Neuronal stem cell (in vitro differentiated cells): Measurements from ENCODE around the gene PIM3.
A peak's percentile ranks its signal among the peaks of the same experiment; 100 is the strongest.

Source experiments
- DNase-seq: peaks from one replicate; pipeline ENCODE4 v3.0.0-alpha.2; 2013; ENCODE audit warnings: low spot score
- H2AFZ ChIP-seq: one replicate; pipeline ENCODE4 v1.6.1; 2013; ENCODE audit warnings: mild to moderate bottlenecking, low read length, inconsistent platforms
- H2AK5ac ChIP-seq: 2 replicates; pipeline ENCODE4 v1.6.1; 2013; ENCODE audit warnings: low read depth, mild to moderate bottlenecking, inconsistent platforms, low read length, moderate library complexity, mixed read lengths
- H2BK120ac ChIP-seq: 2 replicates; pipeline ENCODE4 v1.6.1; 2013; ENCODE audit warnings: low read depth, mild to moderate bottlenecking, inconsistent platforms, low read length, moderate library complexity, mixed read lengths
- H2BK12ac ChIP-seq: one replicate; pipeline ENCODE4 v1.6.1; 2013; ENCODE audit warnings: low read length, inconsistent platforms
- H2BK15ac ChIP-seq: 2 replicates; pipeline ENCODE4 v1.6.1; 2013; ENCODE audit warnings: mild to moderate bottlenecking, low read length, inconsistent platforms, mixed read lengths
- H2BK5ac ChIP-seq: one replicate; pipeline ENCODE4 v1.6.1; 2013; ENCODE audit warnings: inconsistent platforms, mild to moderate bottlenecking, low read length, moderate library complexity
- H3K14ac ChIP-seq: one replicate; pipeline ENCODE4 v1.6.1; 2013; ENCODE audit warnings: low read length, inconsistent platforms
- H3K18ac ChIP-seq: 2 replicates; pipeline ENCODE4 v1.6.1; 2013; ENCODE audit warnings: low read length, inconsistent platforms
- H3K23ac ChIP-seq: 2 replicates; pipeline ENCODE4 v1.6.1; 2013; ENCODE audit warnings: low read depth, mild to moderate bottlenecking, mixed read lengths, low read length, inconsistent platforms; ENCODE audit not compliant: poor library complexity
- H3K27ac ChIP-seq: replicated peaks from 3 replicates; pipeline ENCODE4 v1.5.1; 2013; ENCODE audit warnings: low read length, inconsistent platforms
- H3K27me3 ChIP-seq, 3 experiments: 2 replicates each; pipeline ENCODE4 v1.6.1; 2013; ENCODE audit warnings: low read length in 3 of 3, mild to moderate bottlenecking in 2 of 3, inconsistent platforms in 1 of 3, low read depth in 1 of 3, mixed read lengths in 1 of 3, moderate library complexity in 1 of 3; ENCODE audit not compliant: control insufficient read depth in 3 of 3, insufficient read depth in 3 of 3
- H3K36me3 ChIP-seq, 2 donors: replicated peaks in 1 of 2; 2 replicates each; pipeline ENCODE4 v1.6.1; 2013; ENCODE audit warnings: low read length in 2 of 2; ENCODE audit not compliant: control insufficient read depth in 2 of 2, insufficient read depth in 2 of 2
- H3K4ac ChIP-seq: 2 replicates; pipeline ENCODE4 v1.6.1; 2013; ENCODE audit warnings: inconsistent platforms, mild to moderate bottlenecking, low read length, moderate library complexity
- H3K4me1 ChIP-seq, 2 donors: 1 replicate in 1 of 2; 2 replicates in 1 of 2; pipeline ENCODE4 v1.6.1; 2013; ENCODE audit warnings: low read length in 2 of 2, low read depth in 1 of 2; ENCODE audit not compliant: control insufficient read depth in 2 of 2, insufficient read depth in 1 of 2
- H3K4me2 ChIP-seq: one replicate; pipeline ENCODE4 v1.6.1; 2013; ENCODE audit warnings: mild to moderate bottlenecking, low read length, inconsistent platforms; ENCODE audit not compliant: insufficient read depth, poor library complexity, severe bottlenecking
- H3K4me3 ChIP-seq, 2 donors: 2 replicates each; pipeline ENCODE4 v1.5.1; 2013; ENCODE audit warnings: low read length in 2 of 2, mild to moderate bottlenecking in 2 of 2, inconsistent platforms in 1 of 2, moderate library complexity in 1 of 2
- H3K79me1 ChIP-seq: one replicate; pipeline ENCODE4 v1.6.1; 2013; ENCODE audit warnings: low read depth, mild to moderate bottlenecking, inconsistent platforms, low read length, moderate library complexity
- H3K9ac ChIP-seq: one replicate; pipeline ENCODE4 v1.6.1; 2013; ENCODE audit warnings: mild to moderate bottlenecking, low read depth, low read length, inconsistent platforms; ENCODE audit not compliant: poor library complexity
- H3K9me3 ChIP-seq, 2 donors: replicated peaks in 1 of 2; 2 replicates each; pipeline versions ENCODE3 to v1.6.1; 2013; ENCODE audit warnings: low read length in 2 of 2, mild to moderate bottlenecking in 2 of 2, inconsistent platforms in 1 of 2, low read depth in 1 of 2, mixed read lengths in 1 of 2, moderate library complexity in 1 of 2; ENCODE audit not compliant: control insufficient read depth in 2 of 2, insufficient read depth in 1 of 2
- H4K8ac ChIP-seq: one replicate; pipeline ENCODE4 v1.6.1; 2013; ENCODE audit warnings: low read depth, mild to moderate bottlenecking, inconsistent platforms, low read length, moderate library complexity
- H4K91ac ChIP-seq: one replicate; pipeline ENCODE4 v1.6.1; 2013; ENCODE audit warnings: low read length, low read depth, mild to moderate bottlenecking, inconsistent platforms; ENCODE audit not compliant: poor library complexity
- WGBS, 2 donors: extraction: QIAGEN DNeasy Blood & Tissue Kit; methylation state at CpG; one replicate each; pipeline ENCODE4 v1.1.7; 2013; ENCODE audit warnings: missing lambda C conversion rate in 2 of 2, mixed read lengths in 1 of 2; ENCODE audit not compliant: insufficient read length in 2 of 2, insufficient replicate concordance in 1 of 2; ENCODE audit errors: extremely low coverage in 2 of 2; 5-methylcytosine and 5-hydroxymethylcytosine counted together

Gene PIM3

DNA sequence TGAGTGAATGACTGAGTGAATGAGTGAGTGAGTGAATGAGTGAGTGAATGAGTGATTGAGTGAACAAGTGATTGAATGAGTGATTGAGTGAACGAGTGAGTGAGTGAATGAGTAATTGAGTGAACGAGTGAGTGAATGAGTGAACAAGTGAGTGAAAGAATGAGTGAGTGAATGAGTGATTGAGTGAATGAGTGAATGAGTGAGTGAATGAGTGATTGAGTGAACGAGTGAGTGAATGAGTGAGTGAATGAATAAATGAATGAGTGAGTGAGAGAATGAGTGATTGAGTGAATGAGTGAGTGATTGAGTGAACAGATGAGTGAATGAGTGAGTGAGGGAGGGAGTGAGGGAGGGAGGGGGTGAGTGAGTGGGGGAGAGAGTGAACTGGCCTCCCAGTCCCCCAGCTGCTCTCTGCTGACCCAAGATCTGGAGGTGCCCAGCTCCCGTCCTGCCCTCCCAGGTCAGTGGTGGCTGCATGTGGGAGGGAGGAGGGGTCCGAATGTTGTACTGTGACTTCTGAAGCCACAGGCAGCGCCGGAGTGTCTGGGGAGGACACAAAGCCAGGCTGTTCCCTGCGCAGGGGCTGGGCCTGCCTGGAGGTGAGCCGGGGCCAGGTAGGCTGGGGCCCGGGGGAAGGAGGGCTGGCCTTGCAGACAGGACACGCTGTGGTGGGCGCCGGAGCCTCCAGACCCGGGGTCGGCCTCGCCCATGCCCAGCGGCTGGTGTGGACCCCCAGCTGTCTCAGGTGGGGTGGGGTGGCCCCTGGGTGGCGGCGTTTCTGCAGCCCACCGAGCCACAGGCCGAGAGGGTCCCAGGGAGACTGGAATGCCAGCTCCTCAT lies 17.8 kb upstream of the PIM3 start:
- no peak overlapping the region for H2AFZ ChIP-seq
- no peak for DNase-seq
- H3K4me3 ChIP-seq, result no peak overlapping the region
- peak overlapping the region; percentile 59 for H2BK15ac ChIP-seq
- no peak overlapping the region for H2BK5ac ChIP-seq
- H2AK5ac ChIP-seq, result peak overlapping the region; percentile 93
- H2BK12ac ChIP-seq, result peak overlapping the region; percentile 46
- H3K4me1 ChIP-seq, result peaks cover 8 to 22% of the 10 kb centered on the region in 2 donors
- H4K91ac ChIP-seq, result peak overlapping the region; percentile 69
- no peak overlapping the region for H4K8ac ChIP-seq
- H3K79me1 ChIP-seq, result no peaks in the 10 kb centered on the region
- no peaks in the 10 kb centered on the region for H3K27me3 ChIP-seq
- no peak overlapping the region for H3K27ac ChIP-seq
- H3K14ac ChIP-seq, result peak overlapping the region; percentile 6
- no peak overlapping the region for H2BK120ac ChIP-seq
- H3K9ac ChIP-seq, result peak overlapping the region; percentile 50
- no peaks in the 10 kb centered on the region for H3K36me3 ChIP-seq
- no peak overlapping the region for H3K4ac ChIP-seq
- H3K4me2 ChIP-seq, result no peak overlapping the region
- H3K9me3 ChIP-seq, result no peaks in the 10 kb centered on the region
- peak overlapping the region; percentile 84 for H3K18ac ChIP-seq
- 100% methylated on average over 3 of the region's 21 CpGs for WGBS, 2 donors
- H3K23ac ChIP-seq, result no peak overlapping the region

- Histone ChIP-seq H3K4me3 (no peak overlapping the region), H2BK12ac (no peak overlapping the region), H4K8ac (no peak overlapping the region), H3K4ac (no peak overlapping the region), H2AFZ (no peak overlapping the region), H3K23ac (no peak overlapping the region), H3K9ac (no peak overlapping the region), H2BK5ac (no peak overlapping the region), H3K27ac (no peak overlapping the region), H3K9me3 (no peaks in the 10 kb centered on the region), H3K4me2 (no peak overlapping the region), H2BK15ac (peak overlapping the region; percentile 67), H2BK120ac (no peak overlapping the region), H3K27me3 (no peaks in the 10 kb centered on the region), H2AK5ac (peak overlapping the region; percentile 93), H3K18ac (peak overlapping the region; percentile 64), H3K36me3 (no peaks in the 10 kb centered on the region), H3K14ac (no peak overlapping the region), H4K91ac (no peak overlapping the region), H3K79me1 (no peaks in the 10 kb centered on the region), H3K4me1 (peaks cover 8 to 21% of the 10 kb centered on the region in 2 donors)
- no peak for DNase-seq
- WGBS, 2 donors, result no CpG with 5 or more reads among the region's 11 CpGs
These were observed 17.2 kb upstream of the PIM3 start for GRCh38 chr22:49943405-49943765.

DNA sequence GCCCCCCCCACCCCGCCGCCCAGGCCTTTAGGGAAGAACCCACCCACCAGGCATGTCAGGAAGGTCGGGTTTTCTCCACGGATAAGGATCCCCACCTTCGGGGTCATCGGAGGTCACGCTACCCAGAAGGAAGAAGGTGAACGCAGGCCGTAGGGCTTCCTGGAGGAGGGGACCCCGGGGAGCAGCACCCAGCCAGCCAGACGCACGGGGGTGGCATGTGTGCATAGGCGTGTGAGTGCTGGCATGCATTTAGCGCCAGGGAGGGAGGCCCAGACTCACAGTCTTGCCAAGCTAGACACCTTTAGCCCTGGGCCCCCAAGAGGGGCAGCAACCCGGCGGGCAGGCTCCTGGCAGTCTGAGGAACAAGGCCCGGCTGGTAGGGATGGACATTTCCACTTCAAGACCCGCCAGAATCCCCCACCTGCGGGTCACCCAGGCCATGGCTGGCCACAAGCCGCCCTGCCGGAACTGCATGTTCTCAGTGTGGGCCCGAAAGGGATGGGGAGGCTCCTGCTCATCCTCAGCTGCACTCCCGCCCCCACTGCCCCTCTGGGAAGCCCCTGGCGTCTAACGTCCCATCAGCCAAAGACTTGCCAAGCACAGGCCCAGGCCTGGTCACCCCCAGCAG lies 16.7 kb upstream of the PIM3 start:
- WGBS, 2 donors, result no CpG with 5 or more reads among the region's 25 CpGs
- H3K27ac ChIP-seq, result no peak overlapping the region

GRCh38 chr22:49944399-49944891 lies 16.1 kb upstream of the PIM3 start:
- Histone ChIP-seq H2BK12ac (peak overlapping the region; percentile 98), H3K9me3 (no peaks in the 10 kb centered on the region), H3K36me3 (no peaks in the 10 kb centered on the region), H2BK120ac (no peak overlapping the region), H3K4ac (no peak overlapping the region), H3K4me1 (peaks cover 8 to 21% of the 10 kb centered on the region in 2 donors), H3K27me3 (no peaks in the 10 kb centered on the region), H2BK5ac (peak overlapping the region; percentile 24), H3K79me1 (no peaks in the 10 kb centered on the region), H3K18ac (peak overlapping the region; percentile 57), H2AFZ (peak overlapping the region; percentile 17), H3K23ac (peak overlapping the region; percentile 43), H3K9ac (peak overlapping the region; percentile 60), H3K14ac (peak overlapping the region; percentile 97), H4K91ac (no peak overlapping the region), H3K4me3 (peak overlapping the region in 1 of 2 donors; percentile 15), H4K8ac (no peak overlapping the region), H2AK5ac (peak overlapping the region; percentile 97), H3K4me2 (no peak overlapping the region), H3K27ac (no peak overlapping the region), H2BK15ac (peak overlapping the region; percentile 67)
- DNase-seq, result no peak
- WGBS, 2 donors, result no CpG with 5 or more reads among the region's 13 CpGs

More for the DNA sequence above, 16.7 kb upstream of the PIM3 start:
- H4K8ac ChIP-seq, result no peak overlapping the region
- no peaks in the 10 kb centered on the region for H3K79me1 ChIP-seq
- DNase-seq, result no peak
- H3K4me3 ChIP-seq, result no peak overlapping the region
- no peak overlapping the region for H2BK12ac ChIP-seq
- no peak overlapping the region for H4K91ac ChIP-seq
- no peak overlapping the region for H2AFZ ChIP-seq
- H3K27me3 ChIP-seq, result no peaks in the 10 kb centered on the region
- H2BK15ac ChIP-seq, result peak overlapping the region; percentile 67
- H2AK5ac ChIP-seq, result peak overlapping the region; percentile 97
- peak overlapping the region; percentile 60 for H3K9ac ChIP-seq
- peak overlapping the region; percentile 64 for H3K18ac ChIP-seq
- no peaks in the 10 kb centered on the region for H3K9me3 ChIP-seq
- H3K4me2 ChIP-seq, result no peak overlapping the region
- H2BK120ac ChIP-seq, result no peak overlapping the region
- H3K14ac ChIP-seq, result peak overlapping the region; percentile 97
- no peaks in the 10 kb centered on the region for H3K36me3 ChIP-seq
- peak overlapping the region; percentile 43 for H3K23ac ChIP-seq
- H2BK5ac ChIP-seq, result no peak overlapping the region
- no peak overlapping the region for H3K4ac ChIP-seq
- peaks cover 8 to 21% of the 10 kb centered on the region in 2 donors for H3K4me1 ChIP-seq
